Liver (tissue), 3 donors: ENCODE results near the gene CCNB2.

Experiments used
- EGR1 ChIP-seq, 2 donors: IDR thresholded peaks; 2 replicates each; pipeline ENCODE4 v1.6.1; 2016 to 2018; ENCODE audit warnings: antibody characterized with exemption in 2 of 2, low read depth in 2 of 2
- GABPA ChIP-seq, 2 donors: IDR thresholded peaks in 1 of 2; conservative IDR thresholded peaks in 1 of 2; 2 replicates each; pipeline ENCODE4 v1.6.1; 2016; ENCODE audit warnings: antibody characterized with exemption in 2 of 2, mild to moderate bottlenecking in 1 of 2, moderate library complexity in 1 of 2
- JUND ChIP-seq, 2 donors: IDR thresholded peaks; 2 replicates each; pipeline ENCODE4 v1.6.1; 2016; ENCODE audit warnings: antibody characterized with exemption in 2 of 2
- RAD21 ChIP-seq, 2 donors: IDR thresholded peaks; 2 replicates each; pipeline ENCODE4 v1.6.1; 2016; ENCODE audit warnings: antibody characterized with exemption in 2 of 2, mild to moderate bottlenecking in 2 of 2
- RXRA ChIP-seq, 2 donors: IDR thresholded peaks; 2 replicates each; pipeline ENCODE4 v1.6.1; 2017 to 2018; ENCODE audit warnings: antibody characterized with exemption in 2 of 2, mild to moderate bottlenecking in 1 of 2
- SP1 ChIP-seq: IDR thresholded peaks from 2 replicates; pipeline ENCODE4 v1.6.1; 2018; ENCODE audit warnings: antibody characterized with exemption, mild to moderate bottlenecking
- TAF1 ChIP-seq: conservative IDR thresholded peaks from 2 replicates; pipeline ENCODE4 v1.6.1; 2016; ENCODE audit warnings: antibody characterized with exemption, mild to moderate bottlenecking
- TF ChIP-seq, protein P1 (sequence below): fragments of 150-350 bp; IDR thresholded peaks from 2 replicates; pipeline ENCODE4 v1.5.1; 2017; ENCODE audit warnings: improper control_type of control experiment, low read depth, low read length; ENCODE audit not compliant: missing input control
- TF ChIP-seq, protein P2 (sequence below): IDR thresholded peaks from 2 replicates; pipeline ENCODE4 v1.6.1; 2016; ENCODE audit warnings: antibody characterized with exemption, mild to moderate bottlenecking
- TF ChIP-seq, protein P3 (sequence below): IDR thresholded peaks from 2 replicates; pipeline ENCODE4 v1.6.1; 2016; ENCODE audit warnings: antibody characterized with exemption
- donor health status: healthy.
- donor health status: healthy.

DNA sequence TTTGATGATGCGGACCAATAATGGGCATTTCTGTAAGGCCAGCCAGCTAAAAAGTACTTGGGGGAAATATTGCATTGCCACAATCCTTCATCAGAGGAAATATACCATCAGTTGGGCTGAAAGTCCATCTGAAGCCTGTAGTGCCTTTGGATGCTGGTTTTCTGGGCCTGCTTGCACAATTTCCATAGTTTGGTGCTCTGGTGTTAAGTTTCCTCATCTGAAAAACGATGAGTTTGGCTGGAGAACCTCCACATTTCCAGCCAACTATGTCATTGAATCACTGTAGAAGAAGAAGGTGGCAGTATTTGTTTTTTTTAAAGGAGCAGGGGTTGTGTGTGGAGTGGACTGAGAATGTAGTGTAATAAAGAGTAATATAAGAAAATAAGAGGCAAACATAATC, 10.1 kb downstream of the CCNB2 start:
- TF ChIP-seq RXRA (IDR thresholded peaks at IDR 0.05): no peak
- TF ChIP-seq, protein P1, sequence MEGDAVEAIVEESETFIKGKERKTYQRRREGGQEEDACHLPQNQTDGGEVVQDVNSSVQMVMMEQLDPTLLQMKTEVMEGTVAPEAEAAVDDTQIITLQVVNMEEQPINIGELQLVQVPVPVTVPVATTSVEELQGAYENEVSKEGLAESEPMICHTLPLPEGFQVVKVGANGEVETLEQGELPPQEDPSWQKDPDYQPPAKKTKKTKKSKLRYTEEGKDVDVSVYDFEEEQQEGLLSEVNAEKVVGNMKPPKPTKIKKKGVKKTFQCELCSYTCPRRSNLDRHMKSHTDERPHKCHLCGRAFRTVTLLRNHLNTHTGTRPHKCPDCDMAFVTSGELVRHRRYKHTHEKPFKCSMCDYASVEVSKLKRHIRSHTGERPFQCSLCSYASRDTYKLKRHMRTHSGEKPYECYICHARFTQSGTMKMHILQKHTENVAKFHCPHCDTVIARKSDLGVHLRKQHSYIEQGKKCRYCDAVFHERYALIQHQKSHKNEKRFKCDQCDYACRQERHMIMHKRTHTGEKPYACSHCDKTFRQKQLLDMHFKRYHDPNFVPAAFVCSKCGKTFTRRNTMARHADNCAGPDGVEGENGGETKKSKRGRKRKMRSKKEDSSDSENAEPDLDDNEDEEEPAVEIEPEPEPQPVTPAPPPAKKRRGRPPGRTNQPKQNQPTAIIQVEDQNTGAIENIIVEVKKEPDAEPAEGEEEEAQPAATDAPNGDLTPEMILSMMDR: no peak
- TF ChIP-seq GABPA (IDR thresholded peaks at IDR 0.05 in 1 of 2, conservative IDR thresholded peaks at IDR 0.05 in 1 of 2): no peak
- TF ChIP-seq RAD21 (IDR thresholded peaks at IDR 0.05): no peak
- no peak for TF ChIP-seq SP1
- TF ChIP-seq, protein P2, sequence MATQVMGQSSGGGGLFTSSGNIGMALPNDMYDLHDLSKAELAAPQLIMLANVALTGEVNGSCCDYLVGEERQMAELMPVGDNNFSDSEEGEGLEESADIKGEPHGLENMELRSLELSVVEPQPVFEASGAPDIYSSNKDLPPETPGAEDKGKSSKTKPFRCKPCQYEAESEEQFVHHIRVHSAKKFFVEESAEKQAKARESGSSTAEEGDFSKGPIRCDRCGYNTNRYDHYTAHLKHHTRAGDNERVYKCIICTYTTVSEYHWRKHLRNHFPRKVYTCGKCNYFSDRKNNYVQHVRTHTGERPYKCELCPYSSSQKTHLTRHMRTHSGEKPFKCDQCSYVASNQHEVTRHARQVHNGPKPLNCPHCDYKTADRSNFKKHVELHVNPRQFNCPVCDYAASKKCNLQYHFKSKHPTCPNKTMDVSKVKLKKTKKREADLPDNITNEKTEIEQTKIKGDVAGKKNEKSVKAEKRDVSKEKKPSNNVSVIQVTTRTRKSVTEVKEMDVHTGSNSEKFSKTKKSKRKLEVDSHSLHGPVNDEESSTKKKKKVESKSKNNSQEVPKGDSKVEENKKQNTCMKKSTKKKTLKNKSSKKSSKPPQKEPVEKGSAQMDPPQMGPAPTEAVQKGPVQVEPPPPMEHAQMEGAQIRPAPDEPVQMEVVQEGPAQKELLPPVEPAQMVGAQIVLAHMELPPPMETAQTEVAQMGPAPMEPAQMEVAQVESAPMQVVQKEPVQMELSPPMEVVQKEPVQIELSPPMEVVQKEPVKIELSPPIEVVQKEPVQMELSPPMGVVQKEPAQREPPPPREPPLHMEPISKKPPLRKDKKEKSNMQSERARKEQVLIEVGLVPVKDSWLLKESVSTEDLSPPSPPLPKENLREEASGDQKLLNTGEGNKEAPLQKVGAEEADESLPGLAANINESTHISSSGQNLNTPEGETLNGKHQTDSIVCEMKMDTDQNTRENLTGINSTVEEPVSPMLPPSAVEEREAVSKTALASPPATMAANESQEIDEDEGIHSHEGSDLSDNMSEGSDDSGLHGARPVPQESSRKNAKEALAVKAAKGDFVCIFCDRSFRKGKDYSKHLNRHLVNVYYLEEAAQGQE: no peak
- TF ChIP-seq JUND (IDR thresholded peaks at IDR 0.05): no peak
- TF ChIP-seq, protein P3, sequence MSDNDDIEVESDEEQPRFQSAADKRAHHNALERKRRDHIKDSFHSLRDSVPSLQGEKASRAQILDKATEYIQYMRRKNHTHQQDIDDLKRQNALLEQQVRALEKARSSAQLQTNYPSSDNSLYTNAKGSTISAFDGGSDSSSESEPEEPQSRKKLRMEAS: no peak
- no peak for TF ChIP-seq EGR1 (IDR thresholded peaks at IDR 0.05; ENCODE audit: low read depth in 2 of 2)
- TF ChIP-seq TAF1: no peak
